ENCODE data around the gene RMDN2.

The RMDN2 gene

GRCh38 chr2:38028829-38029228 lies 103.7 kb downstream of the RMDN2 start:
- no peaks in the 10 kb centered on the region for H3K9me3 ChIP-seq (ENCODE audit: control insufficient read depth, insufficient read depth, low read depth, low read length)
- TF ChIP-seq YY2 (tag by site-specific recombination; IDR thresholded peaks at IDR 0.05) = no peak
- TF ChIP-seq ZNF792 (tag by site-specific recombination; IDR thresholded peaks at IDR 0.05) = no peak
- TF ChIP-seq ZFHX2 (tag by site-specific recombination; conservative IDR thresholded peaks at IDR 0.05) = no peak
- TF ChIP-seq ZNF501 (tag by site-specific recombination; IDR thresholded peaks at IDR 0.05) = no peak
- TF ChIP-seq SCRT1 (tag by site-specific recombination; IDR thresholded peaks at IDR 0.05; ENCODE audit: borderline replicate concordance) = no peak
- no peak for TF ChIP-seq ZBTB7A (tag by site-specific recombination; IDR thresholded peaks at IDR 0.05; ENCODE audit: low read depth)
- TF ChIP-seq ZNF19 (tag by site-specific recombination; IDR thresholded peaks at IDR 0.05; ENCODE audit: low read depth) = no peak
- no peak for TF ChIP-seq PRDM1 (tag by site-specific recombination; IDR thresholded peaks at IDR 0.05)
- no peak for TF ChIP-seq ZNF302 (tag by site-specific recombination; IDR thresholded peaks at IDR 0.05; ENCODE audit: low read depth)
- CTCF ChIA-PET = no interaction called here
- H3K4me3 ChIP-seq (ENCODE audit: low read depth, low read length) = no peak overlapping the region
- H3K4me1 ChIP-seq (ENCODE audit: control insufficient read depth, insufficient read depth, low read length) = no peaks in the 10 kb centered on the region
- H3K27ac ChIP-seq (ENCODE audit: extremely low read depth, low read depth, low read length) = no peak overlapping the region
- POLR2A ChIA-PET = no interaction called here
- H3K36me3 ChIP-seq (ENCODE audit: control insufficient read depth in 2 of 2, insufficient read depth in 1 of 2, low read length in 2 of 2) = no peaks in the 10 kb centered on the region

- TF ChIP-seq ZSCAN30 (tag by site-specific recombination; IDR thresholded peaks at IDR 0.05) = no peak
- no peak for TF ChIP-seq KLF8 (tag by site-specific recombination; IDR thresholded peaks at IDR 0.05)
- TF ChIP-seq PRDM1 (tag by site-specific recombination; IDR thresholded peaks at IDR 0.05) = 0 out of 2 replicates have a peak, but pooled peaks have one; percentile 7
- TF ChIP-seq ZNF223 (tag by site-specific recombination; IDR thresholded peaks at IDR 0.05) = no peak
- no peak for TF ChIP-seq ZBTB10 (tag by site-specific recombination; IDR thresholded peaks at IDR 0.05)
- no peak for TF ChIP-seq ZNF843 (tag by site-specific recombination; IDR thresholded peaks at IDR 0.05)
- Histone ChIP-seq H3K4me3 (ENCODE audit: low read depth, low read length) (no peak overlapping the region), H3K27ac (ENCODE audit: extremely low read depth, low read depth, low read length) (no peak overlapping the region), H3K36me3 (ENCODE audit: control insufficient read depth in 2 of 2, insufficient read depth in 1 of 2, low read length in 2 of 2) (no peaks in the 10 kb centered on the region), H3K4me1 (ENCODE audit: control insufficient read depth, insufficient read depth, low read length) (no peaks in the 10 kb centered on the region), H3K9me3 (ENCODE audit: control insufficient read depth, insufficient read depth, low read depth, low read length) (no peaks in the 10 kb centered on the region)
- CTCF ChIA-PET = no interaction called here
- POLR2A ChIA-PET = no interaction called here
Observed at GRCh38 chr2:38029512-38029911, 104.4 kb downstream of the RMDN2 start.

- H3K4me3 ChIP-seq (ENCODE audit: low read depth, low read length) = no peak overlapping the region
- H3K36me3 ChIP-seq (ENCODE audit: control insufficient read depth in 2 of 2, insufficient read depth in 1 of 2, low read length in 2 of 2) = no peaks in the 10 kb centered on the region
- no peak for TF ChIP-seq HOXC10 (CRISPR knock-in tag; IDR thresholded peaks at IDR 0.05)
- no peak for TF ChIP-seq ZNF692 (tag by site-specific recombination; IDR thresholded peaks at IDR 0.05)
- no peak for TF ChIP-seq ZNF404 (tag by site-specific recombination; IDR thresholded peaks at IDR 0.05)
- no peak for TF ChIP-seq ZNF174 (tag by site-specific recombination; IDR thresholded peaks at IDR 0.05)
- no peak for TF ChIP-seq ZSCAN23 (tag by site-specific recombination; IDR thresholded peaks at IDR 0.05)
- TF ChIP-seq SP7 (tag by site-specific recombination; IDR thresholded peaks at IDR 0.05) = no peak
- TF ChIP-seq ZNF548 (tag by site-specific recombination; IDR thresholded peaks at IDR 0.05) = no peak
- no peak for TF ChIP-seq AEBP2 (tag by site-specific recombination; IDR thresholded peaks at IDR 0.05; ENCODE audit: borderline replicate concordance)
- no peak for TF ChIP-seq ZNF776 (tag by site-specific recombination; IDR thresholded peaks at IDR 0.05; ENCODE audit: borderline replicate concordance)
- TF ChIP-seq INSM2 (tag by site-specific recombination; IDR thresholded peaks at IDR 0.05) = no peak
- no peak for TF ChIP-seq ZNF354C (tag by site-specific recombination; IDR thresholded peaks at IDR 0.05; ENCODE audit: borderline replicate concordance, low read depth)
- TF ChIP-seq PRDM1 (tag by site-specific recombination; IDR thresholded peaks at IDR 0.05) = no peak
- no peak overlapping the region for H3K27ac ChIP-seq (ENCODE audit: extremely low read depth, low read depth, low read length)
- no peaks in the 10 kb centered on the region for H3K9me3 ChIP-seq (ENCODE audit: control insufficient read depth, insufficient read depth, low read depth, low read length)
- ChIA-PET POLR2A (no interaction called here), CTCF (no interaction called here)
- H3K4me1 ChIP-seq (ENCODE audit: control insufficient read depth, insufficient read depth, low read length) = no peaks in the 10 kb centered on the region
Observed at GRCh38 chr2:38030635-38031355, 105.7 kb downstream of the RMDN2 start.

Data from HEK293 (cell line).